HL-60 (cell line): ENCODE measurements around the gene TIMM9.

Experiments
- DNase-seq, 2 experiments: peaks; one replicate each; pipeline ENCODE4 v3.0.0-alpha.2; 2010 to 2020; ENCODE audit warnings: low read depth in 1 of 2, low spot score in 1 of 2
- H3K27ac ChIP-seq: fragments of 250-450 bp; sonication (Bioruptor Pico); replicated peaks from 2 replicates; pipeline ENCODE4 v1.5.1; 2020; ENCODE audit warnings: mild to moderate bottlenecking, moderate library complexity
- H3K27me3 ChIP-seq: fragments of 250-450 bp; sonication (Bioruptor Pico); 2 replicates; pipeline ENCODE4 v1.5.1; 2021; ENCODE audit warnings: mild to moderate bottlenecking, moderate library complexity; ENCODE audit not compliant: insufficient read depth, poor library complexity, severe bottlenecking
- H3K4me3 ChIP-seq: replicated peaks from 2 replicates; pipeline ENCODE4 v1.5.1; 2011; ENCODE audit warnings: mild to moderate bottlenecking, control low read depth, low read length; ENCODE audit not compliant: insufficient read depth
- GABPA ChIP-seq: IDR thresholded peaks from 2 replicates; pipeline ENCODE4 v1.6.1; 2012; ENCODE audit warnings: low read depth
- POLR2AphosphoS5 ChIP-seq: IDR thresholded peaks from 2 replicates; pipeline ENCODE4 v1.6.1; 2012; ENCODE audit warnings: low read depth
- SPI1 ChIP-seq: IDR thresholded peaks from 2 replicates; pipeline ENCODE4 v1.6.1; 2012; ENCODE audit warnings: low read depth, mild to moderate bottlenecking, borderline replicate concordance
- TF ChIP-seq, protein P1 (sequence below): IDR thresholded peaks from 2 replicates; pipeline ENCODE4 v1.6.1; 2012; ENCODE audit warnings: low read depth; ENCODE audit not compliant: insufficient replicate concordance
- TF ChIP-seq, protein P2 (sequence below): IDR thresholded peaks from one replicate; pipeline ENCODE4 v1.5.1; 2011; ENCODE audit warnings: low read length, control low read depth, inconsistent platforms; ENCODE audit not compliant: insufficient read depth

Gene TIMM9

DNA sequence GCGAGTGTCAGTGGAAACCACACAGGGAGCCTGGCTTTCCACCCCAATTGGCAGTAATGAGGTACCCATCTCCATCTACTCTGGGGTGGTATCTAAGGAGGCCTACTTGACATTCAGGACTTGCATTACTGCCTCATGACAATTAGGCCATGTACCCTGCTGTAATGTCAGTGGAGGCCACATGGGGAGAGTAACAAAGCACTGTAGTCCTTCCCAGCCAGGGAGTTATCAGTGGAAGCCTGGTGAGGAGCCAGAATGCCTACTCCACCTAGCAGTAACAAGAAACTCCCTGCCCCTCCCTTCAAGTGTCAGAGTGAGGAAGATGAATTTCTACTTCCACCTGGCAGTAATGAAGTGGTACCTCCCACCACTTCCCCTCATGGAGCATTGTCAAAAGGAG, 12.5 kb downstream of the TIMM9 start:
- no peak overlapping the region for H3K27ac ChIP-seq
- DNase-seq = no peak
- TF ChIP-seq, protein P1, sequence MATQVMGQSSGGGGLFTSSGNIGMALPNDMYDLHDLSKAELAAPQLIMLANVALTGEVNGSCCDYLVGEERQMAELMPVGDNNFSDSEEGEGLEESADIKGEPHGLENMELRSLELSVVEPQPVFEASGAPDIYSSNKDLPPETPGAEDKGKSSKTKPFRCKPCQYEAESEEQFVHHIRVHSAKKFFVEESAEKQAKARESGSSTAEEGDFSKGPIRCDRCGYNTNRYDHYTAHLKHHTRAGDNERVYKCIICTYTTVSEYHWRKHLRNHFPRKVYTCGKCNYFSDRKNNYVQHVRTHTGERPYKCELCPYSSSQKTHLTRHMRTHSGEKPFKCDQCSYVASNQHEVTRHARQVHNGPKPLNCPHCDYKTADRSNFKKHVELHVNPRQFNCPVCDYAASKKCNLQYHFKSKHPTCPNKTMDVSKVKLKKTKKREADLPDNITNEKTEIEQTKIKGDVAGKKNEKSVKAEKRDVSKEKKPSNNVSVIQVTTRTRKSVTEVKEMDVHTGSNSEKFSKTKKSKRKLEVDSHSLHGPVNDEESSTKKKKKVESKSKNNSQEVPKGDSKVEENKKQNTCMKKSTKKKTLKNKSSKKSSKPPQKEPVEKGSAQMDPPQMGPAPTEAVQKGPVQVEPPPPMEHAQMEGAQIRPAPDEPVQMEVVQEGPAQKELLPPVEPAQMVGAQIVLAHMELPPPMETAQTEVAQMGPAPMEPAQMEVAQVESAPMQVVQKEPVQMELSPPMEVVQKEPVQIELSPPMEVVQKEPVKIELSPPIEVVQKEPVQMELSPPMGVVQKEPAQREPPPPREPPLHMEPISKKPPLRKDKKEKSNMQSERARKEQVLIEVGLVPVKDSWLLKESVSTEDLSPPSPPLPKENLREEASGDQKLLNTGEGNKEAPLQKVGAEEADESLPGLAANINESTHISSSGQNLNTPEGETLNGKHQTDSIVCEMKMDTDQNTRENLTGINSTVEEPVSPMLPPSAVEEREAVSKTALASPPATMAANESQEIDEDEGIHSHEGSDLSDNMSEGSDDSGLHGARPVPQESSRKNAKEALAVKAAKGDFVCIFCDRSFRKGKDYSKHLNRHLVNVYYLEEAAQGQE = no peak
- TF ChIP-seq POLR2AphosphoS5 (no peak), GABPA (no peak), SPI1 (no peak)
- TF ChIP-seq, protein P2, sequence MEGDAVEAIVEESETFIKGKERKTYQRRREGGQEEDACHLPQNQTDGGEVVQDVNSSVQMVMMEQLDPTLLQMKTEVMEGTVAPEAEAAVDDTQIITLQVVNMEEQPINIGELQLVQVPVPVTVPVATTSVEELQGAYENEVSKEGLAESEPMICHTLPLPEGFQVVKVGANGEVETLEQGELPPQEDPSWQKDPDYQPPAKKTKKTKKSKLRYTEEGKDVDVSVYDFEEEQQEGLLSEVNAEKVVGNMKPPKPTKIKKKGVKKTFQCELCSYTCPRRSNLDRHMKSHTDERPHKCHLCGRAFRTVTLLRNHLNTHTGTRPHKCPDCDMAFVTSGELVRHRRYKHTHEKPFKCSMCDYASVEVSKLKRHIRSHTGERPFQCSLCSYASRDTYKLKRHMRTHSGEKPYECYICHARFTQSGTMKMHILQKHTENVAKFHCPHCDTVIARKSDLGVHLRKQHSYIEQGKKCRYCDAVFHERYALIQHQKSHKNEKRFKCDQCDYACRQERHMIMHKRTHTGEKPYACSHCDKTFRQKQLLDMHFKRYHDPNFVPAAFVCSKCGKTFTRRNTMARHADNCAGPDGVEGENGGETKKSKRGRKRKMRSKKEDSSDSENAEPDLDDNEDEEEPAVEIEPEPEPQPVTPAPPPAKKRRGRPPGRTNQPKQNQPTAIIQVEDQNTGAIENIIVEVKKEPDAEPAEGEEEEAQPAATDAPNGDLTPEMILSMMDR = no peak
- H3K4me3 ChIP-seq = no peak overlapping the region
- no peaks in the 10 kb centered on the region for H3K27me3 ChIP-seq

DNA sequence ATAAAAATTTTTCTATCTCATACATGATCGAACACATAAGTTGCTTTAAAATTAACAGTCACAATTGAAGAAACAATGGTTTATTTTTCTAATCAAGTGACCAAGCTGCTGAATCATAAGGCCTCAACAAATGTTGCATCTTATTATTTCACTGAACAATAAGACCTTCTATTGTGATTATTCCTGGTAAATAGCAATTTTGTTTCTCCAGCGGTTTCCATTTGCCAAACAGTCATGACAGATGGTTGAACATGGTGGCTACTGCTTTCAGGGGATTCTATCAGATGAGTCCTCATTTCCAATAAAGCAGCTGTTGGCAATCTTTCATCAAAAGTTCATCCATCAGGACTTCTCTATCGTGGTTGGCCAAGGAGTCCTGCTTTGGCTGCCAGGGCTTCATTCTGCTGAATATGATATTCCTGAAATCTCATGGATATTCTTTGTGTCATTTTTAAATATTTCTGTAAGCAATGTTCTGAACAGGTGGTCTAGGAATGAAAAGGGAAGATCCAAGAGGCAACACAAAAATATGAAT, 18.6 kb downstream of the TIMM9 start:
- no peak for DNase-seq
- Histone ChIP-seq H3K4me3 (no peak overlapping the region), H3K27ac (no peak overlapping the region), H3K27me3 (no peaks in the 10 kb centered on the region)
- TF ChIP-seq GABPA = no peak
- TF ChIP-seq, protein P2 = no peak
- no peak for TF ChIP-seq POLR2AphosphoS5
- no peak for TF ChIP-seq SPI1
- TF ChIP-seq, protein P1 = no peak

DNA sequence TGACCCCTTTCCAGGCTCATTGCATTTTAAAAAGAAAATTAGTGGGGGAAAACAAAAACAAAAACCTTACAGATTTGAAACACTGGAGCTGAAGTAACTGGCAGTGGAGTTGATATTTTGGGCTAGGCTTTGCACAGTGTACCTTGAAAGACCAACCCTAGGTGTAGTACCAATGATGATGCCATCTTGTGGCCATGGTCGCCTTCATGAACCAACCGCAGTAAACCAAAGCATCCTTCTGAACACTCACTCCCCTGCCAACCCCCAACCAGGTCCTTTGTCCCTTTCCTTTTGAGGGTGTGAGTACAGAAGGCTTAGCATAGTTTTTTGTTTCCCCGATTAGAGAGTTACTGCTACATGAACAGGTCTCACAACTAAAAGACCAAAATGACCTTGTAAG, 25.7 kb downstream of the TIMM9 start:
- H3K4me3 ChIP-seq = no peak overlapping the region
- H3K27ac ChIP-seq = no peak overlapping the region
- no peak for DNase-seq
- TF ChIP-seq SPI1 (no peak), POLR2AphosphoS5 (no peak), GABPA (no peak)
- TF ChIP-seq, protein P1 = no peak
- TF ChIP-seq, protein P2 = no peak
- H3K27me3 ChIP-seq = no peaks in the 10 kb centered on the region
